ENCODE results near the gene IER3.

GRCh38 chr6:30748851-30749540, 4.6 kb upstream of the IER3 start:
- no peak for TF ChIP-seq POLR2AphosphoS5 (IDR thresholded peaks at IDR 0.05; ENCODE audit: low read depth)
- no peak for TF ChIP-seq REST (IDR thresholded peaks at IDR 0.05; ENCODE audit: unreplicated experiment)
- TF ChIP-seq CTCF (conservative IDR thresholded peaks at IDR 0.05; ENCODE audit: low read depth in 2 of 2) = no peak
- TF ChIP-seq EZH2 (IDR thresholded peaks at IDR 0.05; ENCODE audit: low read depth, unreplicated experiment) = no peak
- TF ChIP-seq CREB1 (CRISPR knock-in tag; IDR thresholded peaks at IDR 0.05; ENCODE audit: low read depth) = no peak
